NCI-H2171 treated with DMSO at 0.1 percent for 48 hours (cell line): ENCODE results near the gene IL1R2.

Source experiments
- DNase-seq: peaks from one replicate; lab custom pipeline; 2025; lab: John Stamatoyannopoulos, UW

The IL1R2 gene

DNA sequence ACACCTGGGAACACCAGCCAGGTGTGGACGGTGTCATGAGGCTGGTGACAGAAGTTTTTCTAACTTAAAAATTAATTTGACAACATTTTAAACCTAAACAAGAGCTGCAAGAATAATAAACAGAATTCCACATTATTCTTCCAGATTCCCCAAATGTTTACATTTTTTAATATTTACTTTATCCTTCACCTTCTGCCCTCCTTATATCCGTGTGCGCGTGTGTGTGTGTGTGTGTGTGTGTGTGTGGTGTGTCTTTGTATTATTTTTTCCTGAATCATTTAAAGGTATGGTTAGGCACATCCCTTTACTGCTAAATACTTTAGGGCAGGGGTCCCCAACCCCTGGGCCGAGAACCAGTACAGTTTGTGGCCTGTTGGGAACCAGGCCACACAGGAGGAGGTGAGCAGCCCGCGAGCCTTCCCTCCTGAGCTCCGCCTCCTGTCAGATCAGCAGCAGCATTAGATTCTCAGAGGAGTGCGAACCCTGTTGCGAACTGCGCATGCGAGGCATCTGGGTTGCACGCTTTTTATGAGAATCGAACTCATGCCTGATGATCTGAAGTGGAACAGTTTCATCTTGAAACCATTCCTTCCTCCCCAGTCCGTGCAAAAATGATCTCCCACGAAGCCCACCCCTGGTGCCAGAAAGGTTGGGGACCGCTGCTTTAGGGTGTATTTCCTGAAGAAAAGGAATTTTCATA lies 16.4 kb upstream of the IL1R2 start:
- DNase-seq: no peak

DNA sequence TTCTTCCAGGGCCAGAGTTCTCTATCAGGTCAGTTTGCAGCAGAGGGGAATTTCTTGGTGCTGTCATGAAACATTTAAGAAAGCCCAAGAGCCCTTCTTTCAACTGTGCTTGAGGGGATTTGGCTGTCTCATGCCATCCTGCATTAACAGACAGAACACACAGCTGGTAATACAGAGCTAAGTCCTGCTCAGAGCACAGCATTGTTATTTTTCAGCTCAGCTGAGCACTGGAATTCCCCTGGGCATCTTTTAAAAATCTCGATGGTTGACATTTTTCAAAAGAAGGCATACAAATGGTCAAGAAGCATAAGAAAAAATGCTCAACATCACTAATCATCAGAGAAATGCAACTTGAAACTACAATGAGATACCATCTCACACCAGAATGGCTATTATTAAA lies 14.9 kb upstream of the IL1R2 start:
- no peak for DNase-seq

DNA sequence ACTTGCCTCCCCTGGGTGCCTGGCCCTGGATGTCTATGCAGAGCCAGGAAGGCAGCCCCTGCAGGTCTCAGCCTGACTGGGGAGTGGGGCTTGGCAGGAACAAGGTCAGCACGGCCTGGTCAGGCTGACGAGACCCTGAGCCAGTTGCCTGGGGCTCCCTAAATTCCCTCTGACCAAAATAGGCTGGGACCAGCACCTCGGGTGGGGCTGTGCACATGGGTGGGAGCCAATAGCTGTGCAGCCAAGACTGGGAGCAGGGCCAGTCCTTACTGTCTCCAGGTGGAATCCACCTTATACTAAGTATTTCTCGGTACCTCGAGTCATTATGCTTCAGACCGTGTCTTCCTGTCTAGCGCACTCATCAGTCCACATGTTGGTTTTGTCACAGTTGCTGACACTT lies 11.4 kb upstream of the IL1R2 start:
- DNase-seq: no peak

DNA sequence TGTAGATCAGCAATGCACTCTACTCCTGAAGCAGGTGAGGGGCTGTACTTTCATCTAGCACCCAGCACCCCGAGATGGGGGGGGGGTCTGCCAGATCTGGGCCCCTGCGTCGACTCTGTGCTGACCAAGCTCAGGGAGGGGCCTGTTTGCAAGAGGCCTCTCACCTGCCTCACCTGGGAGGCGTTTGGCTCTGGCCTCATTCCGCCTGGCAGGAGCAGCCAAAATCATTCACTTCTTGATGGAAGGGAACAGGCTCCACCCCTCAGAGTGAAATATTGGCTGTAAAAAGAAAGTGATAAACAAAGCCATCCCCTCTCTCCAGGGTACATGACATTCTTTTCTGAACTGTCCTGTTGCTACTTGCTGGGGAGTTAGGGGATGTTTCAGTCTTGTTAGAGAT lies 10.7 kb upstream of the IL1R2 start:
- DNase-seq: no peak

DNA sequence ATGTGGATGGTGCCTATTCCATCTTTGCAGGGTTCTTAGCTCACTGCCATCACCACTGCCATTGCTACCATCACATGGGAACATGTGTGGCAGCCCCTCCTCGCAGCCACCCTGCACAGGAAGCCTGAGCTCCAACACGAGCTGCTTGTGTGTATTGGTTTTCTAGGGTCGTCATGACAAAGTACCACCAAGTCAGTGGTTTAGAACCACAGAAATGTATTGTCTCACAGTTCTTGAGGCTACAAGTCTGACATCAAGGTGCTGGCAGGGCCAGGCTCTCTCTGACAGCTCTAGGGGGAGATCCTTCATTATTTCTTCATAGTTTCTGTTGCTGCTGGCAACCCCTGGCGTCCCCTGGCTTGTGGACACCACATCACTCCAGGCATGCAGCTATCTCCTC lies 10.3 kb upstream of the IL1R2 start:
- no peak for DNase-seq

DNA sequence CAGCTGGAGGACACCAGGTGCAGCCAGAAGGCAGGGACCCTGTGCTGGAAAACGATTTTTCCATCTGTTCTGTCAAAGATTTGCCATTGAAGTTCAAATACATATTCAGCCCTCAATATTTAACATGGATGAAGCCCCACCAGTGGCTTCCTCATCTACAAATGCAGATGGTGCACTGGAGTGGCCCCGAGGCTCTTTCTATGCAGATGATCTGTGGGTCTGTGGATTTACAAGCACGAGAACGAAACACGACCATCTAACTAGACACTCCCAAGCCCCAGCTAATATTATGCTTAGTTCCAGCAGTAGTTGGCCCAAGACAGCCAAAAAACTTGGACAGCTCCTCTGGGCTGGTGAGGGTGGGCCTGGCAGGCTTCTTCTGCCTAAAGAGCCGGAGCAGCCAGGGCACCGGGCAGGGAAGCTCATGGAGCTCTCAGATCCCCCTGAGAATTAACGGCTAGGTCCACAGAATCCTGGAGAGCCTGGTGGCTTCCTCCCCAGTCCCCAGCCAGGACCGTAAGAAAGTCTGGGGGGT lies 9.2 kb upstream of the IL1R2 start:
- peak; percentile 6 for DNase-seq

DNA sequence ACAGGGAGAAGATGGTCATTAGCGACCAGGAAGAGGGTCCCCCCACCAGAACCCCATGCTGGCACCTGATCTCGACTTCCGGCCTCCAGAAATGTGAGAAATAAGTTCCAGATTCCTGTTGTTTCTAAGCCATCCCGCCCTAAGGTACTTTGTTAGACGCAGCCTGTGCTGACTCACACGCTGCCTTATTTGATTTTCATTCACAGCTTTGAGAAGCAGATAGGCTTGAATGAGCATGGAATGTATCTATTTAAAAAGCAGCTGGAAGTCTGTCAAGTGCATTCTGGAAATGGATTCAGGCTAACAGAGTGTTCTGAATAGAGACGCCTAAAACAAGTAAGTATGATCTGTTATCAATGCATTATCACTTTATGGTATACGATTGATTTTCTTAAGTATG lies 8.3 kb upstream of the IL1R2 start:
- no peak for DNase-seq

DNA sequence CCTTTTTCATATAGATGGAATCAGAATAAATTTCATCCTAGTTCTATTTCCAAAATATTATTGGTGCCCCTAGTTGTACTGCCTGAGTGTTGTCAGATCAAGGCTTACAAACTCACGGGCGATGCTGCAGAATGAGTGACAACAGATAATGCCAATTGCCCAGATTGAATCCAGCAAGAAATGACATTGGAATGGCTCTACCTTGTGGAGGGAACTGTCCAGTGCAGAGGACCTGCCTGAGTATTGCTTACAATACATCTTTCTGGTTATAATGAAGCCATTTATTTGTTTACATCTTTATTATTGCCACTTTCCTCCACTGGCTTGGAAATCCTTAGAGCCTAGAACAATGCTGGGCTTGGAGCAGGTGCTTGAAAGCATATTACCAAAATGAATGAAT lies 7.8 kb upstream of the IL1R2 start:
- DNase-seq: no peak

DNA sequence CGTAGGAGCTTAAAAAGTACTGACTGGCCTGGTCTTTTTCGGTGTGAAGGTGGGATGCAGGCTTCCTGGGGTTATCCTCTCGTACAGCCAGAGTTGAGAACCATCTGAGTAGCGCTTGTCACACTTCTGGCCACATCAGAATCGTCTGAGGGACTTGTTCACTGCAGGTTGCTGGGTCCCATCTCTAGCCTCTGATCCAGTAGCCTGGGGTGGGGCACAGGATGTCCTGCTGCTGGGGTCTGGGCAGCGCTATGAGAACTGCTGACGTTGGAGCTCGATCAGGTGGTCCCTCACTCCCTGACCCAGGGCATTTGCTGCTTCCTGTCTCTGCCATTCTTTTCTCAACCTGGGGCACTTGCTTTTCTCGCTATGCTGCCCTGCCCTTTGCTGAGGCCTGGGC lies 7.1 kb upstream of the IL1R2 start:
- no peak for DNase-seq

DNA sequence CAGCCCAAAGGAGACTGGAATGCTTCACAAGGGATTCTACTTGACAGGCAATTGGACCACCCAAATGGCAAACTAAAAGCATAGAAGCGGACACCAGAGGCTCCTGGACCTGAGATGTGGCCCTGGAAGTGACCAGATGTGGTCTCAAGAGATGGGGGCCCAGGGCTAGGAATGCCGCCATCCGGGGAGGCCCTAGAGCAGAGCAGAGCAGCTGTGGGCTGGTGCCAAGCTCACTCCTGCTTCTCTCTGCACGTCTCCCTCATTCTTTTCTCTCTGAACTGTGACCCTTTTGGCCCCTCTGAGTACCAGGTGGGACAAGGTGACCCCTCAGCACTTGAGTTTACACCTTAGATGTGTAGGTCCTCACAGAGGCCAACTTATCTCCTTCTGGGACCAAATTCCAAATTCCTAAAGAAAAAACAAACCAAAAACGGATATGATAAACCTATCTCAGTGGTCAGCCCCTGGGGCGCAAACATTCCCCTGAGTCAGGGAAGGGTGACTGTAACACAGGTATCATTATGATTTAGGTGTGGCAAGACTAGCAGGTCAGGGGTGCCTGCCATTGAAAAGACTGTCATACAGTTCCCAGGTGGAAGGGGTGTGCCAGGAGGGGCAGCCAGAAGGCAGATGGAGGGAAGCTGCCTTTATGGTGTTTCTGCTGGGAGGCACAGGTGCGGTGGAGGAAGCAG lies 6.5 kb upstream of the IL1R2 start:
- no peak for DNase-seq

DNA sequence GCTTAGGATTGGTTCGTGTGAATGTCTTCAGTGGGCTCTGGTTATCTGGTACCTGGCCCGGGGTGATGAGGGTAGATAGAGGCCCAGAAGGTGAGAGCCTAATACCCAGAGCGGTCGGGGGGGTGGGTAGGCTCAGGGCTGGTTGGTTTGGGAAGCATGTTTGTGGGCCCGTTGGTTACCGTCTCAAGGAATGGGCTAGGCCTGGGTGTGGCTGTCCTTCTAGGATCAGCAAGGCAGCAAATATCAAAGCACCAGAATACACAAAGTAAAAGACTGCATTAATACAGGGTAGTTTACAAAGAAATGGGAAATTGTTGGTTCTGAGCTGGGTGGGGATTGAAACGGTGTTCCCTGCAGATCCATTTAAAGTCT lies 6.0 kb upstream of the IL1R2 start:
- DNase-seq: no peak

DNA sequence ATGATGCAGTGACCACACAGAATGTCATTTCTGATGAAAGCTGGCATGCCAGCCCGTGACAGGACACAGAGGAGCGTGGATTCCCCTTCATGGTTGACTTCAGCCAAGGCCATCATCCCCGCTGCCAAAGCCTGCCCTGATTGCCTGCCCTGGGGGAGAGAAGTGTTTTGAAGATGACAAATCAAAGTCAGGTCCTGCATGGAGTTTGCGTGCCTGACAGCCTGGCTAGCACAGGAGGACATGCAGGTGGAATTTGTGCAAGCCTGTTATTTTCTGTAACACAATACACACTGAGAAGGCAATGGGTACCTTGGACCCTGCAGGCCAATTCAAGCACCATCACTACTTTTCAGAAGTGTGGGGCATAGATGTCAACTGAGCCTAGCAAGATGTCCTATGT lies 5.4 kb upstream of the IL1R2 start:
- DNase-seq: no peak

DNA sequence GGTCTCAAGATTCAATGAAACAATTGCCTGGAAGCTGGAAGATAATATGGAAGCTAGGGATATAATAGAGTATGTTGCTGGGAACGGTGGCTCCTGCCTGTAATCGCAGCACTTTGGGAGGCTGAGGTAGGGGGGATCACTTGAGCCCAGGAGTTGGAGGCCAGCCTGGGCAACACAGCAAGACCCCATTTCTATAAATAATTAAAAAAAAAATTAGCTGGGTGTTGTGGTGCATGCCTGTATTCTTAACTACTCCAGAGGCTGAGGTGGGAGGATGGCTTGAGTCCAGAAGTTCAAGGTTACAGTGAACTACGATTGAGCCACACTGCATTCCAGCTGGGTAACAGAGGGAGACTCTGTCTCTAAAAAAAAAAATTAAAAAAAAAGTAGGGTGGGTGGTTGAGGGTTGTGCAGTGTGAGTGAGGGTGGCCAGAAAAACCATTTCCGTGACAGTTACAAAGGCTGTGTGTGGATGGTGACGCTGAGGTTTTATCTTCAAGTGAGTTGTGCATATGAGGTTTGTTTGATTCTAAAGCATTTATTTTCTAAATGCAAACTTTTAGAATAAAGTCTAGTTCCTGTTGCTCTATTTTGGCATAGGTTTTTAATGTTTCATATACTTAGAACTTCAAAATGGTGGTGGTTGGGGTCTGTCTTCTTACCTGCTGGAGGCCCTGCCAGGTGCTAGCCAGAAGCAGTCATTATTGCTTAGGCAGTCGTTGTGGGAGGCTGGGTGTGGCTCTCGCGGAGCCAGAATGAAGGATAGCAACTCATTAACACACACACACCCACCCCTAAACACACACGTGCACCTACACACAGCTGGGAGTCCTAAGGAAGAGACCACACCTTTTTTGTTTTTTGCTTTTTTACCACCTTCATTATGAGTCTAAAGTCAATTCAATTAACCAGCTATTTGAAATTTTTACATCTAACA lies 4.7 kb upstream of the IL1R2 start:
- no peak for DNase-seq

DNA sequence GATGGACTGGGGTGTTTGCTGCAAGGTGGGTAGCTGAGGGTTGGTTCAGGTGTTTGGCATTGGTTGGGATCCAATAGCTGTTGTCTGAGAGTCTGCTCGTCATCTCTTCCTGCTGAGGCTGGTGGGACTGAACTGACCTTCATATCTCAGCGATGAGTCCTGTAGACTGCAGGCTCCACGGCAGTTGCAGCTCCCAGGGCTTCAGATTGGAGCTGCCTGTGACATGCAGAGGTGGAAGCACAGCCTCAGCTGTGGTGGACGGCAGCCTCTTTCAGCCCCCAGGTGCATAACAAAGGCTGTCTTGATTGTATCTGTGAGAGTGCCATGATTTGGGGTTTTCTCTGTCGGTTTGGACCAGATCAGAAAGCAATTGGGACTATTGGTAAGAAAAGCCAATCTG lies 3.9 kb upstream of the IL1R2 start:
- DNase-seq: no peak

DNA sequence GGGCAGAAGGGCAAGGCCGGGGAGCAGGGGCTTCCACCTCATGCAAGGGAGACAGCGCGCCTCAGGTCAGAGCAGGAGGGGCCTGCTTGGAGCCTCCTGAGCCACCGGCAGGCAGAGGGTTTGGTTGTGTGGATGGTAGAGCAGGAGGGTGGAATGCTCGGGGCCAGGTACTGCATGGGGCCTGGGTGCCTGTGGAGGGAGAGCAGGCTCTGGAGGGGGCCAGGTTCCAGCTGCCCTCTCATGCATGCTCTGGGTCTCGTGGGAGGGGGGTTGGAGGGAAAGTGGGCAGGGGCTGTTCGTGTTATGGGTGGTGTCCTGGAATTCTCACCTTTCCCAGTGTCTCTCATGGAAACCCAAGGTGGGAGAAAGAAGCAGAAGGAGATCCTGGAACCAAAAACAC lies 3.2 kb upstream of the IL1R2 start:
- DNase-seq: no peak

DNA sequence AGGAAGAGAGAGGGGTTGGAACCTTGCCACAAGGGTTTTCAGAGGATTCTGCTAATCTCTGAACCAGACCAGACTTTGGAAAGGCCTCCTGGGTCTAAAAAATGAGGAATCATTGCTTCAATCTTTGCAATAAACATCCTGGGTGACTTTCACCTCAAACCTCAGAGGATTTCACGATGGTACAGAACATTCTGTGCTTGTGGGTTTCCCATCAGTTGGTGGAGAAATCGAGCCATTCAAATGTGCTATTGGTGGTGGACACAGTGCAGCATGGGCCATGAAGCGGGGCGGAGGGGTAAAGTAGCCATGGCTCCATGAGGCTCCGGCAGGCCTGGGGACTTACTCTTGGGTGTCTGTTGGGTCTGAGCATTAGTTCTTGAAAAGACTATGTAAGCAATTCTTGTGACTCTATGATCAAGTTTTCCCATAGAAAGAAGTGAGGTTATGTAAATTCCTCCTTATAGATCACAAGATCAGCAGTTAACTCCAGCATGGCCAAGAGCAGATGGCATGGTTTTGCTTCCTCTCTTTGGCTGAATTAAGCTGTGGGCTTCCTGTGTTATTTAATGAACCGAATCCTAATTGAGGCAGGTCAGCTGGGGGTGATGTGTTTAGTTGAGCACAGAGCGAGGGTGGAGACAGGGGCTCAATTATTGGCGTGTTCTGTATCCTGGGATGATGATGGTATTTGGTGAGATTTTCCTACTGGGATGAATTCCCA lies 1.9 kb upstream of the IL1R2 start:
- no peak for DNase-seq

DNA sequence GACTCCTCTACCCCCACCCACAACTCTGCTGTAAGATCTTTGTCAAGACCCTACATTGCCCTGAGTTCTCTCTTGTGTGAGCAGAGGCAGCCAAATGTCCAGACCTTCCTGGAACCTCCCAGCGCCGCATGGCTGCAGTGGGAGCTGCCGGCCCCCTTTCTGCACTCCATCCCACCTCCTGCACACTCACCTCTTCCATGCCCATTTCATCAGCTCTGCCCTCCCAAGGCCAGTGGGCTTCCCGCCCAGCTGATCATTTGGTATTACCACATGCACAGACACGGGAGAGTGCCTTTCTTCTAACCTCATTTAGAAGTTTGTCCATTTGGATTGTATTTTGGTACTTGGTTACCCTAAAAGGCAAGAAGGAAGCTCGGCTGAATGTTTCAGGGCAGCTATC lies 2.0 kb downstream of the IL1R2 start:
- no peak for DNase-seq

DNA sequence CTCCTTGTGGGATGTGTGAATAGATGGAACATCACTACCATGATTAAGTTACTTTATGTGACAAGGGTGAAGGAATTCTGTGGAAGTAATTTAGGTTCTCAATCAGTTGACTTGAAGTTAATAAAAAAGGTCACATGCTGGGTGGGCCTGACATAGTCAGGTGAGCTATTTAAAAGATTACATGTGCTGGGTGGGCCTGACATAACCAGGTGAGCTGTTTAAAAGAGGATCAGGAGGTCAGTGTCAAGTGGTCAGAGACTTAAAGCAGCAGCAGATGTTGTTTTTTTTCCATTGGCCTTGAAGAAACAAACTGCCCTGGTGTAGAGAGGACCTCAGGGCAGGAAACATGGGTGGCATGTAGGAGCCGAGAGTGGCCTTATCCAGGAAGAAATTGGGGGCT lies 3.3 kb downstream of the IL1R2 start:
- DNase-seq: no peak

DNA sequence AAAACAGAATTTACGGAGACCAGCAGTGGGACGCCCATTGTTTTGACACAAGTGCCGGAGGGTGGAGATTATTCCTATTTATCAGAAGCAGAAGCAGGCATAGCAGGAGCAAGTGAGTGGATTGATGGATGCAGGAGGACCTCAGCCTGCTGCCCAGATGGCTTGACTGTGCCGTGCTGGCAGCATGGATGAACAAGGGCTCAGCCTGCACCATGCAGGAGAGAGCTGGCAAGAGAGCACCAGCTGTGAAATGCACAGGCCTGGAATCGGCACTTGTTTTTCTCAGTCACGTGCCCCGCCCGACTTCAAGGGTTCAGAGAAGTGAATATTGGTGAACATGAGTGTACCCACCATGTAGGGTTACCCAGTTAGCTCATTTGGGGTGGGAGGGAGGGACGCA lies 4.0 kb downstream of the IL1R2 start:
- DNase-seq: no peak

DNA sequence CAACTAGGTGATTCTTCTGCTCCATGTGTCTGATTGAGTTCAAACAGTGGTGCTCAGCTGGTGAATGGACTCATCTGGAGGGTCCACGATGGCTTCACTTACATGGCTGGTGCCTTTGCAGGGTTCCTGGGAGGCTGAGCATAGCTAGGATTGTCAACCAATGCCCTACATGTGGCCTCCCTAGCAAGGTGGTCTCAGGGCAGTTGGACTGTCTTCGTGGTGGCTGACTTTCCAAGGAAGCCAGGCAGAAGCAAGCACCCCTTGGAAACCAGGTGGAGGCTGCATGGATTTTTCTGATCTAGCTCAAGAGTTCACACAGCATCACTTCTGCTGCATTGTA lies 6.8 kb downstream of the IL1R2 start:
- DNase-seq: no peak

DNA sequence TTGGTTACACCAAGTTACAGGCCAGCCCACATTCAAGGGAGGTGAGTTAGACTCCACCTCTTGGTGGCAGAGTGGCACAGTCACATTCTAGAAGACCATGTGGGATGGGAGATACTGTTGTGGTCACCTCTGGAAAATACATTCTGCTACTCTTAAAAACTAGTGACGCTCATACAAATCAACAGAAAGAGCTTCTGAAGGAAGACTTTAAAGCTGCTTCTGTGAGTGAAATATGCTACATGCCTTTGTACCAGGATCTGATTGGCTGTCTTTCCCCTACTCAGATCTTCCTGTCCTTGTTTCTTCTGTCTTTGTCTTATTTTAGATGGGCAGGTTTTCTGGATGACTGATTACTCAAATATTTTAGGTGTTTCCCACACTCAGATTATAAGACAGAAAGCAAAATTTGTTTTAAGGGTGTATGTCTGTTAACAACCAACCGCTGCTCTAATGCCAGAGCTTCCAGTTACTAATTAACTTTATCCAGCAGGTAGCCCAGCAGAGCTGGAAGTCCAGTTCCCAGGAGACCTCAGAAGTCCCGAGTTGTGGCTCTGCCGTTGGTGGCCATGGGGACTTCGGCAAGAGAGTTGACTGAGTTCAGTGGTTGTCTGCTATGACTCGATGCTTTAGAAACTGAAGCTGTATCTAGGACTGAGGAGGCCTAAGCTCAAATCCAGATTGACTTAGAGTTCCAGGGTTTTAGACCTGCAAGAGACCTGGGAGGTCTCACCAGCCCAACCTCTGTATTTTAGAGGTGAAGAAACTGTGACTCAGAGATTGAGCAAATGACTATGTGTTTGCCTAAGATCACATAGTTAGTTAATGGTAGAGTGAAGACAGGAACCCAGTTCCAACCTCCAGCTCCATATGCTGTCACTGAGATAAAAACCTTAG lies 7.4 kb downstream of the IL1R2 start:
- no peak for DNase-seq
